GM12878 (cell line): ENCODE results near the gene NUP107. TPM values are rescaled to one million over a fixed set of nuclear protein-coding genes. Genes with fewer than 3 reads are reported as not detected.

Source experiments
- BMI1 ChIP-seq: fragments of 450-650 bp; IDR thresholded peaks from 2 replicates; pipeline ENCODE4 v1.6.1; 2016; ENCODE audit warnings: mild to moderate bottlenecking, moderate library complexity, borderline replicate concordance
- CEBPB ChIP-seq, 2 experiments: fragments of 150-350 bp in 1 of 2; IDR thresholded peaks; 2 replicates each; pipeline ENCODE4 v1.6.1; 2012 to 2014; ENCODE audit warnings: low read depth in 2 of 2, low read length in 2 of 2, borderline replicate concordance in 1 of 2, inconsistent platforms in 1 of 2
- ETV6 ChIP-seq, 2 experiments: fragments of 450-650 bp in 1 of 2; IDR thresholded peaks in 1 of 2; conservative IDR thresholded peaks in 1 of 2; 2 replicates each; pipeline ENCODE4 v1.6.1; 2014; ENCODE audit warnings: antibody characterized with exemption in 1 of 2, borderline replicate concordance in 1 of 2, low read depth in 1 of 2, mild to moderate bottlenecking in 1 of 2, moderate library complexity in 1 of 2
- EZH2 ChIP-seq: IDR thresholded peaks from 2 replicates; pipeline ENCODE4 v1.6.1; 2012; ENCODE audit warnings: low read depth, mild to moderate bottlenecking, control low read depth, inconsistent platforms, low read length, borderline replicate concordance; ENCODE audit not compliant: control insufficient read depth
- GABPA ChIP-seq: IDR thresholded peaks from 2 replicates; pipeline ENCODE4 v1.6.1; 2014; ENCODE audit warnings: antibody characterized with exemption, low read depth, mild to moderate bottlenecking, inconsistent platforms
- IKZF1 ChIP-seq: fragments of 450-650 bp; conservative IDR thresholded peaks from 2 replicates; pipeline ENCODE4 v1.6.1; 2017; ENCODE audit warnings: antibody characterized with exemption, mild to moderate bottlenecking
- IRF4 ChIP-seq: IDR thresholded peaks from 2 replicates; pipeline ENCODE4 v1.6.1; 2011; ENCODE audit warnings: low read depth, low read length
- MEF2A ChIP-seq: IDR thresholded peaks from 2 replicates; pipeline ENCODE4 v1.6.1; 2011; ENCODE audit warnings: low read depth, mild to moderate bottlenecking, low read length, moderate library complexity; ENCODE audit not compliant: insufficient read depth
- MTA2 ChIP-seq: fragments of 450-650 bp; IDR thresholded peaks from 2 replicates; pipeline ENCODE4 v1.6.1; 2016; ENCODE audit warnings: low read depth, mild to moderate bottlenecking, moderate library complexity
- MXI1 ChIP-seq: fragments of 150-350 bp; IDR thresholded peaks from 2 replicates; pipeline ENCODE4 v1.6.1; 2011; ENCODE audit warnings: low read depth, mild to moderate bottlenecking, inconsistent platforms, low read length, improper control_type of control experiment
- NR2C1 ChIP-seq: fragments of 450-650 bp; IDR thresholded peaks from 2 replicates; pipeline ENCODE4 v1.6.1; 2017; ENCODE audit warnings: antibody characterized with exemption, mild to moderate bottlenecking, moderate library complexity
- PAX8 ChIP-seq: fragments of 450-650 bp; IDR thresholded peaks from 2 replicates; pipeline ENCODE4 v1.6.1; 2017; ENCODE audit warnings: mild to moderate bottlenecking, moderate library complexity
- PML ChIP-seq: IDR thresholded peaks from 2 replicates; pipeline ENCODE4 v1.6.1; 2012; ENCODE audit warnings: low read length, inconsistent platforms
- POLR2AphosphoS2 ChIP-seq: IDR thresholded peaks from 2 replicates; pipeline ENCODE4 v1.6.1; 2011; ENCODE audit warnings: low read depth, mild to moderate bottlenecking, low read length, improper control_type of control experiment, moderate library complexity
- RCOR1 ChIP-seq: conservative IDR thresholded peaks from 2 replicates; pipeline ENCODE4 v1.6.1; 2012; ENCODE audit warnings: low read depth, low read length, improper control_type of control experiment
- SIX5 ChIP-seq: IDR thresholded peaks from 2 replicates; pipeline ENCODE4 v1.6.1; 2011; ENCODE audit warnings: mild to moderate bottlenecking, low read depth, low read length, moderate library complexity; ENCODE audit not compliant: severe bottlenecking
- SPI1 ChIP-seq: IDR thresholded peaks from 2 replicates; pipeline ENCODE4 v1.6.1; 2011; ENCODE audit warnings: low read depth, mild to moderate bottlenecking, low read length, moderate library complexity, borderline replicate concordance; ENCODE audit not compliant: insufficient read depth
- SUZ12 ChIP-seq: fragments of 200-600 bp; sonication (generic); IDR thresholded peaks from one replicate; pipeline ENCODE4 v1.6.1; 2018; ENCODE audit warnings: antibody characterized with exemption, mild to moderate bottlenecking; ENCODE audit not compliant: unreplicated experiment
- ZNF384 ChIP-seq: IDR thresholded peaks from 2 replicates; pipeline ENCODE4 v1.6.1; 2012; ENCODE audit warnings: low read depth, mild to moderate bottlenecking, low read length, improper control_type of control experiment, borderline replicate concordance
- ZZZ3 ChIP-seq: IDR thresholded peaks from 2 replicates; pipeline ENCODE4 v1.6.1; 2011; ENCODE audit warnings: low read depth; ENCODE audit not compliant: control insufficient read depth, insufficient read length
- polyA plus RNA-seq, 11 experiments: library from polyadenylated mRNA; depleted of rRNA in 4 of 11; unstranded in 6 of 11; stranded (reverse) in 5 of 11; fragments of >200 nt; fragmentation: Nextera tagmentation in 4 of 11; fragmentation: Illumina TruSeq in 1 of 11; extraction: Ambion mirVana in 4 of 11; extraction: Trizol in 1 of 11; gene quantifications; 1 replicate in 1 of 11; 2 replicates in 10 of 11; pipeline versions ENCODE4 v1.2.1 to v1.2.3, GENCODE V29; 2011 to 2016; ENCODE audit warnings: inconsistent platforms in 2 of 11, missing spikeins in 2 of 11, low read depth in 1 of 11
- total RNA-seq, 4 experiments: library from RNA; depleted of rRNA in 3 of 4; stranded (reverse); fragments of >200 nt in 3 of 4; fragmentation: Illumina TruSeq in 1 of 4; extraction: Trizol in 1 of 4; gene quantifications; 2 replicates each; pipeline versions ENCODE4 v1.2.1 to v1.2.3, GENCODE V29; 2013 to 2021
- TF ChIP-seq, protein P1 (sequence below): fragments of 450-650 bp; IDR thresholded peaks from 2 replicates; pipeline ENCODE4 v1.6.1; 2017; ENCODE audit warnings: mild to moderate bottlenecking, moderate library complexity
- TF ChIP-seq, protein P2 (sequence below): fragments of 450-650 bp; conservative IDR thresholded peaks from 2 replicates; pipeline ENCODE4 v1.6.1; 2017; ENCODE audit warnings: mild to moderate bottlenecking, moderate library complexity
- TF ChIP-seq, protein P3 (sequence below): fragments of 450-650 bp; IDR thresholded peaks from 2 replicates; pipeline ENCODE4 v1.6.1; 2017; ENCODE audit warnings: low read depth, mild to moderate bottlenecking, moderate library complexity

The NUP107 gene
- total and polyA plus RNA-seq, 10 of the 15 experiments (the other 5 are each of a cell fraction or from before 2014, with no cell fraction given): 73.4 to 132 (median 92.4) TPM

DNA sequence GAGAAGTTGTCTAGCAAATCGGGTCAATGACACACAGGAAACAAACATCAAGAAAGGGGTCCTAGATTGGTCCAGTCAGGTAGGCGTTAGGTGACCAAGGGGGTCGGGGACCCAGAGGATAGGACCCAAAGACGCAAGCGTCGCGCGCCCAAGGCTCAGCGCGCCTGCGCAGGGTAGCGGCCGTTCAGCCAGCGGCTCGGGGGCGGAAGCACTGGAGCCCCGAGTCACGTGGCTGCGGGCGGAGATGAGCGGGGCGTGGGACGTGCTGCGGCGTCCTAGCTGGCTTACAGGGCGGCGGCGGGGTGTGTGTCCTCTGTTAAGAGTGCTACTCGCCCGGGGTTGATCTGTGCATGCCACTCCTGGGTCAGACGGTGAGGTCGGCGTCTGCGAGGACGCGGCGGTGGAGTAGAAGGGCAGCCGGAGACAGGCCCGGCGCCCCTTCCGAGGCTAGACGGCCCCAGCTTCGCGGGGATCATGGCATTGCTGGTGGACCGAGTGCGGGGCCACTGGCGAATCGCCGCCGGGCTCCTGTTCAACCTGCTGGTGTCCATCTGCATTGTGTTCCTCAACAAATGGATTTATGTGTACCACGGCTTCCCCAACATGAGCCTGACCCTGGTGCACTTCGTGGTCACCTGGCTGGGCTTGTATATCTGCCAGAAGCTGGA is 59.3 kb downstream of the NUP107 start, which contains the start of gene SLC35E3 (continued):
- TF ChIP-seq, protein P1, sequence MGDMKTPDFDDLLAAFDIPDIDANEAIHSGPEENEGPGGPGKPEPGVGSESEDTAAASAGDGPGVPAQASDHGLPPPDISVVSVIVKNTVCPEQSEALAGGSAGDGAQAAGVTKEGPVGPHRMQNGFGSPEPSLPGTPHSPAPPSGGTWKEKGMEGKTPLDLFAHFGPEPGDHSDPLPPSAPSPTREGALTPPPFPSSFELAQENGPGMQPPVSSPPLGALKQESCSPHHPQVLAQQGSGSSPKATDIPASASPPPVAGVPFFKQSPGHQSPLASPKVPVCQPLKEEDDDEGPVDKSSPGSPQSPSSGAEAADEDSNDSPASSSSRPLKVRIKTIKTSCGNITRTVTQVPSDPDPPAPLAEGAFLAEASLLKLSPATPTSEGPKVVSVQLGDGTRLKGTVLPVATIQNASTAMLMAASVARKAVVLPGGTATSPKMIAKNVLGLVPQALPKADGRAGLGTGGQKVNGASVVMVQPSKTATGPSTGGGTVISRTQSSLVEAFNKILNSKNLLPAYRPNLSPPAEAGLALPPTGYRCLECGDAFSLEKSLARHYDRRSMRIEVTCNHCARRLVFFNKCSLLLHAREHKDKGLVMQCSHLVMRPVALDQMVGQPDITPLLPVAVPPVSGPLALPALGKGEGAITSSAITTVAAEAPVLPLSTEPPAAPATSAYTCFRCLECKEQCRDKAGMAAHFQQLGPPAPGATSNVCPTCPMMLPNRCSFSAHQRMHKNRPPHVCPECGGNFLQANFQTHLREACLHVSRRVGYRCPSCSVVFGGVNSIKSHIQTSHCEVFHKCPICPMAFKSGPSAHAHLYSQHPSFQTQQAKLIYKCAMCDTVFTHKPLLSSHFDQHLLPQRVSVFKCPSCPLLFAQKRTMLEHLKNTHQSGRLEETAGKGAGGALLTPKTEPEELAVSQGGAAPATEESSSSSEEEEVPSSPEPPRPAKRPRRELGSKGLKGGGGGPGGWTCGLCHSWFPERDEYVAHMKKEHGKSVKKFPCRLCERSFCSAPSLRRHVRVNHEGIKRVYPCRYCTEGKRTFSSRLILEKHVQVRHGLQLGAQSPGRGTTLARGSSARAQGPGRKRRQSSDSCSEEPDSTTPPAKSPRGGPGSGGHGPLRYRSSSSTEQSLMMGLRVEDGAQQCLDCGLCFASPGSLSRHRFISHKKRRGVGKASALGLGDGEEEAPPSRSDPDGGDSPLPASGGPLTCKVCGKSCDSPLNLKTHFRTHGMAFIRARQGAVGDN: peak; percentile 60; the same call in 1 of the 2 replicates
- TF ChIP-seq MEF2A (no peak), MXI1 (peak; percentile 86), IRF4 (no peak), PML (peak; percentile 75; the same call in 1 of the 2 replicates), SPI1 (no peak), RCOR1 (no peak), ZZZ3 (no peak), IKZF1 (peak; percentile 83), PAX8 (no peak), MTA2 (no peak), BMI1 (no peak), SIX5 (peak; percentile 72), ZNF384 (no peak), SUZ12 (no peak), NR2C1 (peak; percentile 45; the same call in 1 of the 2 replicates), GABPA (peak; percentile 85), POLR2AphosphoS2 (peak; percentile 77; the same call in 1 of the 2 replicates), ETV6 (conservative IDR thresholded peaks at IDR 0.05 in 1 of 2, IDR thresholded peaks at IDR 0.05 in 1 of 2; ENCODE audit: borderline replicate concordance in 1 of 2, low read depth in 1 of 2) (no peak), EZH2 (no peak), CEBPB (IDR thresholded peaks at IDR 0.05; ENCODE audit: borderline replicate concordance in 1 of 2, low read depth in 2 of 2, low read length in 2 of 2) (no peak)
- TF ChIP-seq, protein P2, sequence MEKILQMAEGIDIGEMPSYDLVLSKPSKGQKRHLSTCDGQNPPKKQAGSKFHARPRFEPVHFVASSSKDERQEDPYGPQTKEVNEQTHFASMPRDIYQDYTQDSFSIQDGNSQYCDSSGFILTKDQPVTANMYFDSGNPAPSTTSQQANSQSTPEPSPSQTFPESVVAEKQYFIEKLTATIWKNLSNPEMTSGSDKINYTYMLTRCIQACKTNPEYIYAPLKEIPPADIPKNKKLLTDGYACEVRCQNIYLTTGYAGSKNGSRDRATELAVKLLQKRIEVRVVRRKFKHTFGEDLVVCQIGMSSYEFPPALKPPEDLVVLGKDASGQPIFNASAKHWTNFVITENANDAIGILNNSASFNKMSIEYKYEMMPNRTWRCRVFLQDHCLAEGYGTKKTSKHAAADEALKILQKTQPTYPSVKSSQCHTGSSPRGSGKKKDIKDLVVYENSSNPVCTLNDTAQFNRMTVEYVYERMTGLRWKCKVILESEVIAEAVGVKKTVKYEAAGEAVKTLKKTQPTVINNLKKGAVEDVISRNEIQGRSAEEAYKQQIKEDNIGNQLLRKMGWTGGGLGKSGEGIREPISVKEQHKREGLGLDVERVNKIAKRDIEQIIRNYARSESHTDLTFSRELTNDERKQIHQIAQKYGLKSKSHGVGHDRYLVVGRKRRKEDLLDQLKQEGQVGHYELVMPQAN: peak; percentile 83
- TF ChIP-seq, protein P3, sequence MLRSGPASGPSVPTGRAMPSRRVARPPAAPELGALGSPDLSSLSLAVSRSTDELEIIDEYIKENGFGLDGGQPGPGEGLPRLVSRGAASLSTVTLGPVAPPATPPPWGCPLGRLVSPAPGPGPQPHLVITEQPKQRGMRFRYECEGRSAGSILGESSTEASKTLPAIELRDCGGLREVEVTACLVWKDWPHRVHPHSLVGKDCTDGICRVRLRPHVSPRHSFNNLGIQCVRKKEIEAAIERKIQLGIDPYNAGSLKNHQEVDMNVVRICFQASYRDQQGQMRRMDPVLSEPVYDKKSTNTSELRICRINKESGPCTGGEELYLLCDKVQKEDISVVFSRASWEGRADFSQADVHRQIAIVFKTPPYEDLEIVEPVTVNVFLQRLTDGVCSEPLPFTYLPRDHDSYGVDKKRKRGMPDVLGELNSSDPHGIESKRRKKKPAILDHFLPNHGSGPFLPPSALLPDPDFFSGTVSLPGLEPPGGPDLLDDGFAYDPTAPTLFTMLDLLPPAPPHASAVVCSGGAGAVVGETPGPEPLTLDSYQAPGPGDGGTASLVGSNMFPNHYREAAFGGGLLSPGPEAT: no peak
